Measurements from ENCODE around the gene XXYLT1.

Gene XXYLT1

DNA sequence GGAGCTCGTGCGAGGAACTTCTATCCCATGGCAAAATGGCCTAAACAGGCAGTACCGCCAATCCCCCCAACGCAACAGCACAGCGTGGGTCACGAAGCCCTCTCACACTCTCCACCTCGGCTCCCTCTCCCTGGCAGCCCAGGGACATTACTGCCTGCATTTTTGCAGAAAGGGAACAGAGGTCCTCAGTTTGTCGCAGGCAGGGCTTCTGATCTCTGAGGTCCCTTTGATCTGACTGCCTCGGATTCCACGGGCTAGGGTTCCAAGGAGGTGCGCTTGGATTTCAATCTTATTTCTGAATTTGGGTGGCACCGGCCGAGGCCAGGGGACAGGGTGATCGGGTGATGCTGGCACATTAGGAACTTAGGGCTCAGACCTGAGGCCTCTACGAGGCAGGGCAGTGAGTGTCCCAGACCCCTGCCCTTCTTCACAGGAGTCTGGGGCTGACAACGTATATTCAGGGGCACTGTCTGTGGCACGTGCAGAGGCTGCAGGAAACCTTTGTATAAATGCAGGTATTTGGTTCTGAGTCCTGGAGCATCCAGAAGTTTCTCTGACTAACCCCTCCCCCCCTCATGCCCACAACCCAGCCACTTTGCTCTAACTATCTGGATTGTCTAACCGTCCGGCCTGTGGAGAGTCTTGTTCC, 197.9 kb downstream of the XXYLT1 start:
- no peak for DNase-seq

GRCh38 chr3:195071916-195072820, 198.8 kb downstream of the XXYLT1 start:
- no peak for DNase-seq

- DNase-seq: no peak
These were observed 199.8 kb downstream of the XXYLT1 start for GRCh38 chr3:195071011-195071728.

GRCh38 chr3:195070336-195070735, 200.6 kb downstream of the XXYLT1 start:
- no peak for DNase-seq

GRCh38 chr3:195069501-195070251, 201.3 kb downstream of the XXYLT1 start:
- no peak for DNase-seq

DNA sequence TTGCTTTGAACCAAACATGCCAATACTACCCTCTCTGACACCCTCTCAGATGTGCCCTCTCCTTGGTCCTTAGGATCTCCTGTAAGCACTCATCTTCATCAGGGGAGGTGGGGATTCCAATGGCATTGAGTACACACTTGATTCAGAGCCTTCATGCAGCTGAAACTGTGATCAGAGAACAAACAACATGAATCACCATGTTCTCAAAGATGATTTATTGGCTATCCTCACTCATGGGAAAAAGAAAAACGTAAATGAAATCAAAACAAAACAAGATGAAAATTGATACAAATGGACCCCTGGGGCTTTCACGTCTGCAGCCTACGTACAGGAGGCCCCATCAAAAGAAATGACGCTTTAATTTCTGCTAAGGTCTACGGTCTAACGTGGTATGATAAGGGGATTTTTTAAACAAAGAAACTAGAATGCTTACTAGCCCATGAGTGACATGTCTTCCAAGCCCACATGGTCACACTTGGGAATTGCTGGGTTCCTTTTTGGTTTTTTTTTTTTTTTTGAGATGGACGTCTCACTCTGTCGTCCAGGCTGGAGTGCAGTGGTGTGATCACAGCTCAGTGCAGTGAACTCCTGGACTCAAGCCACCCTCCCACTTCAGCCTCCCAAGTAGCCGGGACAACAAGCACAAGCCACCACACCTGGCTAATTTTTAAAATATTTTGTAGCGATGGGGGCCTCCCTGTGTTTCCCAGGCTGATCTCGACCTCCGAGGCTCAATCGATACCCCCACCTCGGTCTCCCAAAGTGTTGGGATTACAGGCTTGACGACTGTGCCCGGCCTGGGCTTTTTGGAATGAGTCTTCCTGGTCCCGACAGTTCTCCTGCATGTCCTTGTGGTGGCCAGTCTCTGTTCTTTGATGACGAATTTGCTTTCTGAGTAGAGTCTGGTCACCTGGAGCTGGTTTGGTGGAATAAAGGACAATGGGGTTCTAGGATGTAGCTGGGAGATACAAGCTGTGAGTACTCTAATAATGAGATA, 202.6 kb downstream of the XXYLT1 start:
- DNase-seq: no peak

DNA sequence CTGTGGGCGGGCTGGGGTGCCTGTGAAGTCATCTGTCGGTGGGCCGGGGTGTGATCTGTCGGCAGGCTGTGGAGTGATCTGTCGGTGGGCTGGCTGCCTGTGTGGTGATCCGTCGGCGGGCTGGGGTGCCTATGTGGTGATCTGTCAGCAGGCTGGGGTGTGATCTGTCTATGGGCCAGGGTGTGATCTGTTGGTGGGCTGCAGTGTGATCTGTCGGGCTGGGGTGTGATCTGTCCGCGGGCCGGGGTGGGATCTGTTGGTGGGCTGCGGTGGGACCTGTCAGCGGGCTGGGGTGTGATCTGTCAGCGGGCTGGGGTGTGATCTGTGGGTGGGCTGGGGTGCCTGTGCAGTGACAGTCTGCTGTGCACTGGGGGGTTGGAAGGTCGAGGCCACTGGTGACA, 204.5 kb downstream of the XXYLT1 start:
- DNase-seq: no peak

DNA sequence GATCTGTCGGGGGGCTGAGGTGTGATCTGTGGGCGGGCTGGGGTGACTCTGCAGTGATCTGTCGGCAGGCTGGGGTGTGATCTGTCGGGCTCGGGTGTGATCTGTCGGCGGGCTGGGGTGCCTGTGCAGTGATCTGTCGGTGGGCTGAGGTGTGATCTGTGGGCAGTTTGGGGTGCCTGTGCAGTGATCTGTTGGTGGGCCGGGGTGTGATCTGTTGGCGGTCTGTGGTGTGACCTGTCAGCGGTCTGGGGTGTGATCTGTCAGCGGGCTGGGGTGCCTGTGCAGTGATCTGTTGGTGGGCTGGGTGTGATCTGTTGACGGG, 205.1 kb downstream of the XXYLT1 start:
- DNase-seq: no peak

DNA sequence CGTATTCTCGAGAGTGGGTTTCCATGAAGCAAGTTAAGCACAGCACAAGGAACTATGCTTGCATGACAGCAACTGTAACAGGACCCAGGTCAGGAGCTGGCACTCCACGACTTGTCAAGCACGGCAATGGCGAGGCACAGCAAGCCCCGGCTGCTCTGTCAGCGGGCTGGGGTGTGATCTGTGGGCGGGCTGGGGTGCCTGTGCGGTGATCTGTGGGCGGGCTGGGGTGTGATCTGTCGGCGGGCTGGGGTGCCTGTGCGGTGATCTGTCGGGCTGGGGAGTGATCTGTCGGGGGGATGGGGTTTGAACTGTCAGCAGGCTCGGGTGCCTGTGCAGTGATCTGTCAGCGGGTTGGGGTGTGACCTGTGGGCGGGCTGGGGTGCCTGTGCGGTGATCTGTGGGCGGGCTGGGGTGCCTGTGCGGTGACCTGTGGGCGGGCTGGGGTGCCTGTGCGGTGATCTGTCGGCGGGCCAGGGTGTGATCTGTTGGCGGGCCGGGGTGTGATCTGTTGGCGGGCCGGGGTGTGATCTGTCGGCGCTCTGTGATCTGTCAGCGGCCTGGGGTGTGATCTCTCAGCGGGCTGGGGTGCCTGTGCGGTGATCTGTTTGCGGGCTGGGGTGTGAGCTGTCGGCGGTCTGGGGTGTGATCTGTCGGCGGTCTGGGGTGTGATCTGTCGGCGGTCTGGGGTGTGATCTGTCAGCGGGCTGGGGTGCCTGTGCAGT, 205.7 kb downstream of the XXYLT1 start:
- no peak for DNase-seq

GRCh38 chr3:195064300-195064931, 206.5 kb downstream of the XXYLT1 start:
- no peak for DNase-seq

DNA sequence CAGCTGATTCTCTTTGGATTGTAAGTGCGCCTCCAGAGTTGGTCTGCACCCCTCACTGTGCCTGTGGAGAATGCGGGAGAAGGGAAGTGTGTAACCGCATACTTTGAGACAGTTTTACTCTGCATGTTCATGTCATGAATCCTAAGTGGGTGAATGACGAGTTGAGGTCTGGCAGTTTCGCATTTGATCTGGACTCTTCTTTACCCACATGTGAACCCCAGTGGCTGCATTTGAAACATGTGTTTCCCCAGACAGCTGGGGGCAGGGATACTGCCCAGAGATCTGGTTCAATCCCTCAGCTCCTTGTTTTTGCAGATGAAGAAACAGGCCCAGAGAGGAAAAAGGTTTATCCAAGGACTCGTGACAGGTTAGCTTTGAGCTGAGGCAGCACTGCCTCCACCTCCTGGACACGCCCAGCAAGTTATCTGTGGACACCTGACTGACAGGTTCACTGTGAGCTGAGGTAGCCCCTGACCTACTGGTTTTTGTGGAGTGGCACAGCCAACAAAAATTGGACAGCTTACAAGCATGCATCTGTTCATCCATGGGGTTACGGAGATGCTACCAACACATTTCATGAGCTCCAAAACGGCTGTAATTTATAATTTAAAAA, 207.3 kb downstream of the XXYLT1 start:
- DNase-seq: no peak

DNA sequence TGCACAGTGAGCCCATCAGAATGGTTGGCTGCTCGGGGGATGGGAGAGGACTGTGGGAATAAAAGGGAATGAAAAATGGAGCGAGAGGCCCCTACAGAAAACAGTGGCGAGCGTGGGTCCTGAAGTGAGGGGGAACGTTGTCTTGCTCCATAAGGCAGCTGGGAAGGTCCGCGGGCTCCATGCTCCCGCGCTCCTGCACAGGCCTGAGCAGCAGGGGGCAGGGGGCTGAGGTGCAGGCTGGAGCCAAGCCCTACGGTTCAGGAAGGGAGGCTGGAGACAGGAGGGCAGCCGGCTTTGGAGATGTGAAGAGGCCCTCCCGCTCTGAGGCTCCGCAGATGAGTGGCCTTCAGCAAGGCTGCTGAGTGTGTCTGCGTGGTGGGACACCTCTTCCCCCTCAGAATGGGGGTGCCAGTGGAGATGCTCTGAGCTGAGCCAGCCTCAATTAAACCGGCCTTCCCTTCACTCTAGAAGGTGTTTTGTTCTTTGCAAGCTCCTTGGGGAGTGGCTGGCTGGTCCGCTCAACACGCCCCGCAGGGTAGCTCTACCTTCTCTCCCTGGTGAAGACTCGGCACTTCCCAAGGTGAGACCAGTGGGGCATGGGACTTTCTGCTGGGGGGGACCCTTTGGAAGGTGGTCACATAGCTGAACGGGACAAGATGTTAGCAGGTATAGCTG, 208.0 kb downstream of the XXYLT1 start:
- DNase-seq: no peak

DNA sequence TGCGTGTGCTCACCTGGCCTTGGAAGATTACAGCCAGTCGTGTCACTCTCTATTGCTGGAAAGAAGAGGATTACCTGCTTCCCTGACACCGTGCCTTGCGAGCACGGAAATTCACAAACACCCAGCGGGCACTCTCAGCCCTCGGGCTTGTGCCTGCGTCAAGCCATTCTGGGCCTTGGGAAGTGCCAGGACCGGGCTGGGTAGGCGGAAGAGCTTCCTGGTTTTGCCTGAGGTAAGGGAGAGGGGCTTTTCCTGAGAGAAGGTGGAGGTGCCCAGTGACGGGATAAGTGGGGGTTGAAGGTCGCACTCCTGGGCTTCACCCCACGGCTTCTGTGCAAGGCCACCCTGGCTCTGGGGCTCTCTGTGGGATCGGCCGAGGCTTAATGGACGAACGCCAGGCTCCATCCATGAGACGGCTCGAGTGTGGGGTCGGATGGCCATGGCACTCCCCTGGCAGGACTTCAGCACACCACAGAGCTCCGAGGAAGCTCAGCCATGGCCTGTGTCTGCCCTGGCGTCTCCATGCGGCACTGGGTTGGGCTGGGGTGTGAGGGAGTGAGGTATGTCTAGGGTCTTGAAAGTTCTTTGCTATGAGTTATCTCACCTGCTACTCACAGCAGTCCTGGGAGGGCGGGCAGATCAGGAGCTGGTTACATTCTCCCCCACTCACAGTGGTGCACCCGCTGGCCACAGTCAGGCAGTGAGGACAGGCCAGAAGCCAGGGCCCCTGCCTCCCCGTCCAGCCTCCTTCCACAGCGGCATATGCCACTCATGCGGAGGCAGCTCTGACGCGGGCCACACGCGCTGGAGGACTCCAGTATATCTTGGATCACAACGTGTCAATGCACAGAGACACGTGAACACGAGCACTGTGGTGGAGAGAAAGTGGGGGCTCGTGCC, 209.0 kb downstream of the XXYLT1 start:
- no peak for DNase-seq

DNA sequence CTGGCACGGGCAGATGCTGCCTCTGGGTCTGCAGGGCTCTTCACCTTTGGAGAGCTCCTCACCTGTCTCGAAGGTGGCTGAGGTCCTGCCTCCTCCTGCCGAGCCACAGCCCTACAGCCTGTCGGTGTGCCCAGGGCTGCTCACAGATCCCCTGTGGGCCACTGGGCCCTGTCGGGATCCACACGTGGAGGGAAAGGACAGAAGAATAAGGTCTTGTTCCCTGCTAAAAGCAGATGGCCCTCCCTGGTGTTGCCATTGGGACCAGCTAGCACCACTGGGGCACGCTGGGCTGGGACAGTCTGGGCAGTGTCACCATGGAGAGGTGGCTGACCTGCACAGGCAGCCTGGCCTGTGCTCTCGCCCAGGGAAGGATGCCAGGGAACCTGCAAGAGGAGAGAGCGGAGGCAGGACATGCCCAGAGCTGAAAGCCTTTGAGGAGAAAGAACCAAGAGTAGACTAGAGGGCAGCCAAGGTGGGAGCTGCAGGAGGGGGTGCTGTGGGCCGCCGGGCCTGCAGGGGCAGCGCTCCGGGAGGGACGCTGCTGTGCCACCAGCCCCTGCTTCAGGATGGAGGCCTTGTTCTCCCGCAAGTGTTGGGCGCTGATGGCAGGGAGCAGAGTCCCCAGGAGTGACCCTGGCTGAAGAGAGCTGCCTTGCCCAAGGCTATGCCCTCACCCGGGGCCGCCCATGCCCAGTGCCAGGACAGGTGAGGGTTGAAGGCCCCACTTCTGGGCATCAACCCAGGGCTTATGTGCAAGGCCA, 210.2 kb downstream of the XXYLT1 start:
- DNase-seq: no peak

- DNase-seq: no peak
These were observed 210.8 kb downstream of the XXYLT1 start for GRCh38 chr3:195060217-195060481.

GRCh38 chr3:195059471-195060216, 211.3 kb downstream of the XXYLT1 start:
- no peak for DNase-seq

DNA sequence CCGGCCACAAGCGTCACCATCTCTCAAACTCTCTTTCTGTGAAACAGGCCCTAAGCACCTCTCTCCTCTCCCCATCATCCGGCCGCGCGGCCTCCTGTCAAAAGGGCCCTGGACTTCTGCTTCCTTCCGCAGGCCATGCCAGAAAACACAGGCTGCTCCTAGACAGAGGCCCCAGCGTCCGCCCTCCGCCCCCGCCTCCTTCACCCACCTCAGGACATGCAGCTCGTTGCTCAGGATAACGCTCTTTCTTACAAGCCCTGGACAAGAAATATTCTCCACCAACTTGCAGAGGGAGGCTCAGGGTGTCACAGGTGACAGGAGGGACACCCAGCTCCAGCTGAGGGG, 212.0 kb downstream of the XXYLT1 start:
- no peak for DNase-seq

Data from NCI-H1105 treated with DMSO at 0.1 percent for 48 hours (cell line).